Measurements from ENCODE around the gene RABGAP1L.
"Not testable (repeated sequence)": the region's sequence is repeated elsewhere in the genome, so short reads cannot be mapped to it uniquely, and the experiment has no call there.

RABGAP1L gene

DNA sequence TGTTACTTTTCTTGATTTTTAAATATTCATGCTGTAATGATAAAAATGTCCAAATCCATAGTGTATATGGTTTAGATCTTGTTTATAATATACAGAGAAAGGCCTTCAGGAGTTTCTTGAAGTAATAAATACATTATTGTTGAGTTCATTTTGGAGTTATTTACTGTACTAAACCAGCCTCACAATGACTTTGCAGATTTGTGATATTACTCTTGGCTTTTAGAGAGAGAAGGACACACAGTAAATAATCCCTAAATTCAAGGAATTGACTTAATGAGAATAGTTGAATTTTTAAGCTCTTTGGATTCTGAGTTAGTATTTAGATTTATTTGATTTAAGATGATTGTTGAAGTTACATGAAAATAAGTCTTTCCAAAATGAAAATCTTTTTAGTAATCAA lies 38.9 kb downstream of the RABGAP1L start:
- DNase-seq (ENCODE audit: low read depth): no peak

DNA sequence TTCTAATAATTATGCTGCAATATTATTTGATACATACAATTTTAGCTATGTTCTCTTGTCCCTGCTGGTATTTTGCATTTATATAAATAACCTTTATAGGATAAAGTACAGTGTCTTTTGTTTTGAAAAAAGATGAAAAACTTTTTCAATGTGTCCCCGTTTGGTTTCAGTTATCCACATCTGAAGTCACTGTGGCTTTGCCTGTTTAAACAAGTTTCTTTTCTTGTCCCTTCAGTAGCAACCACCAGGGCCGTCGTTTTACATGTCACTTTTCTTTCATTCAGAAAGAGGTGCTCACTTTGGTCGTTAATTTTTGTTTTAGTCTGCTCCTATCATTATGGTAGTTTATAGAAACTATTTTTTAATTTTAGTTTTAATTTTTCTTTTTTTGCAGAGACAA lies 41.4 kb downstream of the RABGAP1L start:
- DNase-seq (ENCODE audit: low read depth): no peak

DNA sequence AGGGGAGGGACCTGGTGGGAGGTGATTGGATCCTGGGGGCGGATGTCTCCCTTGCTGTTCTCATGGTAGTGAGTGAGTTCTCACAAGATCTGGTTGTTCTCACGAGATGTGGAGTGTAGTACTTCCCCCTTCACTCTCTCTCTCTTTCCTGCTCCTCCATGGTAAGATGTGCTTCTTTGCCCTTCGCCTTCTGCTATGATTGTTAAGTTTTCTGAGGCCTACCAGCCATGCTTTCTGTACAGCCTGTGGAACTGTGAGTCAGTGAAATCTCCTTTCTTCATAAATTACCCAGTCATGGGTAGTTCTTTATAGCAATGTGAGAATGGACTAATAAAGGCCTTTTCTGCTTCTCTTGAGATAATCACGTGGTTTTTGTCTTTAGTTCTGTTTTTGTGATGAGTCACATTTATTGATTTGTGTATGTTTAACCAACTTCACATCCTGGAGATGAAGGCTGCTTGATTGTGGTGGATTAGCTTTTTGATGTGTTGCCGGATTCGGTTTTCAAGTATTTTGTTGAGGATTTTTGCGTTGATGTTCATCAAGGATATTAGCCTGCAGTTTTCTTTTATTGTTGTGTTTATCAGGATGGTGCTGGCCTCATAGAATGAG lies 45.5 kb downstream of the RABGAP1L start:
- DNase-seq (ENCODE audit: low read depth): no peak

DNA sequence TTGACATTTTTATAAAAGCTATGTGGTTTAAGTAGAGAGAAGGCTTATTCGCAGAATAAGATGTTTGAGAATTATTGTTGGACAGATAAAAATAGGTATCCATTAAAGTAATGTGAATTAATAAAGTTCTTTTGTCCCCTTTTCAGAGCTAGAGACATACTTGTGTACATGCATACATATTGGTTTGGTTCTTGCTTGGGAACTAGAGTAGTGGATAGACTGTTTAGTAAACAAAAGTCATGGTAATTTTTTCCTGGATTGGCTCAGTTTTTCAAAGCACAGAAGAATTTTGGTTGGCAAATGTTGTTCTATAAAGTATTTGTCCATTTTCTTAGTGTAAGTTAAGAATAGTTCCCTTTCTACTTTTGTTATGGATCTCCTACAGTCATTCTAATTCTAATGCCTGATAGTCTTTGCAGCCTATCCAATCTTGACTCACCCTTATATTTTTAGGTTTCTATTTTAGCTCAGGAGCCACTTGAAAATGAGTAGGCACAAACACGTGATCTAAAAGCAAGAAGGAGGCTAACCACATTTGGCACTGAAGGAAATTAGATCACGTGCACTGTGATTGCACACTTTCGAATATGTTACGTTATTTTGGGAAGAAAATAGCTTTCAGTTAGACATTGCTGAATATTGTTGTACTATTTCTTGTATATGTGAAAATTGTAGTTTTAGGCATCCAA lies 47.0 kb downstream of the RABGAP1L start:
- no peak for DNase-seq (ENCODE audit: low read depth)

DNA sequence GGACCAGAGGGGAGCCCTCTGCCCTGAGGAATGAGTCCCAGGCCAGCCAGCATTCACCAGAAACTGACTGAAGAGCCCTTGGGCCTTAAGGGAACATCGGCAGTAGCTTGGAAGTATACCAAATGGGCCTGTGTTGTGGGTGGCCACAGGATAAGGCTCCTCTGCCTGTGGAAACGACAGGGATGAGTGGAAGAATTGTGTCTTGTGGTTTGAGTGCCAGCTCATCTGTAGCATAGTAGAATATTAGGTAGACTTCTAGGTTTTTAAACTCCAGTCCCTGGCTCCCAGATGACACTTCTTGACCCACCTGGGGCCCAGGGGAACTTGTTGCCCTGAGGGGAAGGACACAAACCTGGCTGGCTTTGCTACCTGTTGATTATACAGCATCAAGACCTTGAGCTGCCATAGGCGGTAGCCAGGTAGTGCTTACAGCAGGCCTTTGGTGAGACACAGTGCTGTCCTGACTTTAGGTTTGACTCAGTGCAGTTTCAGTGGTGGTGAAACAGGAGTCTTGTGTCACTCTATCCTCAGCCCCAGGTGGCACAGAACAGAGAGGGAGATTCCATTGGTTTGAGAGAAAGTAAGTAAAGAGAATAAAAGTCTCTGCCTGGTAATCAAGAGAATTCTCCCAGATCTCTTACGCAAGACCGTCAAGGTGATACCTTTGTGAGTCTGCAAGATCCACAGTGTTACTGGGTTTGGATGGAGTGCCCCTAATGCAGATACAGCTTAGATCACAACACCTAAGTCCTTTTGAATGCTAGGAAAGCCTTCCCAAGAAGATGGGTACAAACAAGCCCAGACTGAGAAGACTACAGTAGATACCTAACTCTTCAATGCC lies 50.2 kb downstream of the RABGAP1L start:
- no peak for DNase-seq (ENCODE audit: low read depth)

DNA sequence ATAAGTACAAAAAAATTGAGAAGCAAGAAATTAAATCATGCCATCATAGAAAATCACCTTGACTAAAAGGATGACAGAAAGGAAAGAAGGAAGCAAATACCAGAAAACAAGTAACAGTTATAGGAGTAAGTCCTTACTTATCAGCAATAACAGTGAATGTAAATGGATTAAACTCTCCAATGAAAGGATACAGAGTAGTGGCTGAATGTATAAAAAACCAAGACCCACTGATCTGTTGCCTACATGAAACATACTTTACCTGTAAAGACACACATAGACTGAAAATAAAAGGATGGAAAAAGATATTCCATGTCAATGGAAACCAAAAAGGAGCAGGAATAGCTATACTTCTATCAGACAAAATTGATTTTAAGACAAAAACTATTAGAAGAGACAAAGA lies 52.2 kb downstream of the RABGAP1L start:
- DNase-seq (ENCODE audit: low read depth): no peak

DNA sequence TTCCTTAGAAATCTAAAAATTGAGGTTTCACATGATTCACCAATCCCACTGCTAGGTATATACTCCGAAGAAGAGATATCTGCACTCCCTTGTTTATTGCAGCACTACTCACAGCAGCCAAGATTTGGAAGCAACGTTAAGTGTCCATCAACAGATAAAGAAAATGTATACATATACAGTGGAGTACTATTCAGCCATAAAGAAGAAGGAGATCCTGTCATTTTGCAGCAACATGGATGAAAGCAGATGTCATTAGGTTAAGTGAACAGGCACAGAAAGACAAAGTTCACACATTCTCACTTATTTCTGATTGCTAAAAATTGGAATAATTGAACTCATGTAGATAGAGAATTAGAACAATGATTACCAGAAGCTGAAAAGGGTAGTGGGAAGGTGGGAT lies 56.4 kb downstream of the RABGAP1L start:
- no peak for DNase-seq (ENCODE audit: low read depth)

DNA sequence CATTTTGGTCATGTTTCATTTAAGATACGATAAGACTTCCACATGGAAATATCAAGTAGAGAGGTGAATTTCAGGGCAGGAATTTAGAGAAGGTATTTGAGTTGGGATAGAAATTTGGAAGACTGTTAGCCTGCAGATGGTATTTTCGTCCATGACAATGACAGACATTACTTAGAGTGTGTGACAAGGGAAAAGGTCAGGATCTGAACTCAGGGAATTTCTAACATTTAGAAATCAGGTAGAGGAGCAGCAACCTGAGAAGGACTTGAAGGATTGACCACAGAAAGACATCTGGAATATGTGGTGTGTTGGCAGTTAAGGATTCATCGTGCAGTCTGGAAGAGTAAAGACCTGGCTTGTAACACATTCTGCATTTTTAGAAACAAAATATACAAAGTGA lies 57.9 kb downstream of the RABGAP1L start:
- DNase-seq (ENCODE audit: low read depth): no peak

DNA sequence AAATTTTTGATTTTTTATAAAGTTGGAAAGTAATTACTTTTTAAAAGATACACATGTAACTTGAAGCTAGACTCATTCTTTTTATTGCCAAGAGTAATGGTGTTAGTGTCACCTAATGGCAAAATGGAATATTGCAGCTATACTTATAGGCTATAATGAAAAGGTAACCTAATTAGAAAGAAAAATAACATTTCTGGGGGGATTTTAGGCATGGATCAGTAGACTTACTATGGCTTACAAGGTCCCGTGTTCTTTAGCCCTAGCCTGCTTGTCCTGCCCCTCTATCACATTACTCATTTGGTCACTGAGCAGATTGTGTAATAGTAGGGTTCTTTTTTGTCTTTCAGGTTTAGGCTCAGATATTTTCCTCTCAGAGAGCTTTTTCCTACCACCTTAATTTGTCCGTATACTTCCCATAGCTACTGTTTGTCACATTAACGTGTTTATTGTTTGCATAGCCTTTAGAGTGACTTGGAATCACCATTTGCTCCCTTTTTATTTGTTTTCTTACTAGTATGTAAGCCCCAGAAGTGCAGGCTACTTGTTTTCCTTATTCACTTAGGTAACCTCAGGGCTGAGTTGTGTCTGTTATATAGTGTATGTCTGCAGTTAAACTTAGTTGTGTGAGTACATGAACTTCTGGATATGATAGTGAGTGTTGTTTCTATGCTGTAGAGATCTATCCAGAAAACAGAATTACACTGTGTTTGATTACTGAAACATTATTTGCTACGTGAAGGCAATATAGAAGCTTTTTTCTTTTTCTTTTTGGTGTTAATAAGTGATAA lies 58.7 kb downstream of the RABGAP1L start:
- DNase-seq (ENCODE audit: low read depth): no peak

DNA sequence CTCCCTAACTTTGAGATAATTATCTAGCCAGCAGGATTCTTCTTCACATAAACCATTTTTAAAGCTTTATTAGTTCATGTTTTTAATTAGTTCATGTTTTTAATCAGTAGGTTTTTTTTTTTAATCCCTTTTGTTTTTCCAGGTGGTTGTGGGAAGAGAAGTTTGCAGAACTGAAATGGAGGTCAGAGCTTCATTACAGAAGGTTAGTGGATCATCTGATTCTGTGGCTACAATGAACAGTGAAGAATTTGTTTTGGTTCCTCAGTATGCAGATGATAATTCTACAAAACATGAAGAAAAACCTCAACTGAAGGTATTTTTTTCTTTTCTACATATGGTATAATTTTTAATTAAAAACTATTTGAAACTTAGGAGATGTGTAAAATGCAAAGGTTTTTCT lies 59.7 kb downstream of the RABGAP1L start:
- DNase-seq (ENCODE audit: low read depth): no peak

DNA sequence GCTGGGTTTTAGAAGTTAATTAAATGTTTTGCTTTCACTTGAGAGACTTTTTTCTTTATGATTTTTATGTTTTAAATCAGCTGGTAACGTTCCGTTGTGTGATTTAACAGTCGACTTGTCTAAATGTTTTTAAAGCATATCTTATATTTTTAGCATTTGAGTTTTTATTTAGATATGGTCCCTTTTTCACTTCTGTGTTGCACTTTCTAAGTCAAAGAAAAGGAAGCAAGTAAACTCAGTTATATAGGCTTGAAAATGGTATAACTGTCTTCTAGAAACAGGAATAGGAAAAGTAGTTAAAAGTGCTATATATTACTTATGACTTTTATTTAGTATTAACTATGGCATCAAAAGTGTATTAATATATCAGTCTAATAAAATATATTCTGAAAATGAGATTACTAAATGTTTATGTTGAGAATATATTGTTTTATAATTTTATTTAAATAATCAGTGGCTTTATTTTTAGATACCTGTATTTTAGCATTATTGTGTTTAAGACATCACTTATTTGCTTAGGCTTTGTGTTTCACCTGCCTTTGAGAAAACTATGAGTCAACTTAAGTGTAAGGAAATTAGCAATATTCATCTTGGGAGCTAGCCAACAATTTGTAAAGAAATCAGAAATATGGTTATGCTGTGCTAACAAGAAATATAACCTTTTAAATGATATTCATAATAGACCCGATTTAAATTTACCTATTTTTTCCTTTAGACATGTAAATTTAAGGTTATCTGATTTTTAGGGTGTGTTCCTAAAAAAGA lies 60.5 kb downstream of the RABGAP1L start:
- DNase-seq (ENCODE audit: low read depth): no peak

DNA sequence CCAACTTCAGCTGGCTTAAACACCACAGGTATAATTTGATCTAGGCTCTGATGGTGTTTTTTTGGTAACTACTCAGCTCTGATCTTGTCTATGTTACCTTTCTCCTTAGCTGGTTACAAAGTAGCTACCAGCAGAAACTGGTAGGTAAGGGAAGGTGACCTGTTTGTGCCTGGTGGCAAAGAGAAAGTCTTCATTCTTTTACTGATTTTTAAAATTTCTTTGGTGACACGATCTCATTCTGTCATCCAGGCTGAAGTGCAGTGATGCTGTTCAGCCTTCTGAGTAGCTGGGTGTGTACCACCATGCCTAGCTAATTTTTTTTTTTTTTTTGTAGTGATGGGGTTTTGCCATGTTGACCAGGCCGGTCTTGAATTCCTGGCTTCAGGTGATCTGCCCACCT lies 62.4 kb downstream of the RABGAP1L start:
- no peak for DNase-seq (ENCODE audit: low read depth)

DNA sequence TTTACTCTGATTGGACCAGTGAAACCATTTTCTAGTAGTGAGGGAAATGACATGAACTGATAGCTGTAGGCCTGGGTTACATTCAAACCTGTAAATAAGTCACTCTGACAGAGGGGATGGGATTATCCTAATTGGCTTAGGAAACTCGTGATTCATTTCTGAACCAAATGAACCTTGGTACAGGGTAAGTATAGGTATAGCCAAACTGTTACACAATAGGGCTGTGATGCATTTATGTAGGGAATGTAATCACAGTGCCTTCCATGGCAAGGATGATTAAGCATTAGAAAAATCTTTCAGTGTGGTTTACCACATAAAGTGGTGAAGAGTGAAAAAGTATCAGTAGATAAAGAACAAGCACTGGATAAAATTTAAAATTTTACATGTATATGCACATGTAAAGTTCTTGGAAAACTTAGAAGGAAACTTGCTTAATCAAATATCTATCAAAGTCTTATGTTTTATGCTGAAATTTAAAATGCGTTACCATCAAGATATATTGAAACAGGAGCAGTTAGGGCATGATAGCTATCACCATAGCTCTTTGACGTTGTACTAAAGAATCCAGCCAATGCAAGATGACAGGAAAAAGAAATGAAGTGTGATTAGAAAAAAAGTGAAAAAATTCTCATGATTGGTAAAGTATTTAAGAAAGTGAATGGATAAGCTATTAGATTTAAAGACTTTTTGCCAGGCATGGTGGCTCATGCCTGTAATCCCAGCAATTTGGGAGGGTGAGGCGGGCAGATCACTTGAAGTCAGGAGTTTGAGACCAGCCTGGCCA lies 63.0 kb downstream of the RABGAP1L start:
- no peak for DNase-seq (ENCODE audit: low read depth)

DNA sequence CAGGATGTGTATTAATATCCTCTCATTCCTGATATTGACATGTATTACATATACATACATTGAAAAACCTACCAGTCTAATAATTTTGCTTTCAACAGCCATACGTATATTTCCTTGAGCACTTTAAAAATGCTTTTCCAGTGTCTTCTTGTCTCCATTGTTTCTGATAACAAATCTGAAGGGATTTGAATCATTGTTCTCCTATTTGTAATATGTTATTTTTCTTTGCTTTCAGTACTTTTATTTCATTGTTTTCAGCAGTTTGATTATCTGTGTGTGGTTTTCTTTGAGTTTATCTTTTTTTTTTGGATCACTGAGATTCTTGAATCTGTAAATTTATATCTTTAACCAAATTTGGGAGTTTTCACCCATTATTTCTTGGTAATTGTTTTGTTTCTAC lies 65.3 kb downstream of the RABGAP1L start:
- DNase-seq (ENCODE audit: low read depth): no peak

DNA sequence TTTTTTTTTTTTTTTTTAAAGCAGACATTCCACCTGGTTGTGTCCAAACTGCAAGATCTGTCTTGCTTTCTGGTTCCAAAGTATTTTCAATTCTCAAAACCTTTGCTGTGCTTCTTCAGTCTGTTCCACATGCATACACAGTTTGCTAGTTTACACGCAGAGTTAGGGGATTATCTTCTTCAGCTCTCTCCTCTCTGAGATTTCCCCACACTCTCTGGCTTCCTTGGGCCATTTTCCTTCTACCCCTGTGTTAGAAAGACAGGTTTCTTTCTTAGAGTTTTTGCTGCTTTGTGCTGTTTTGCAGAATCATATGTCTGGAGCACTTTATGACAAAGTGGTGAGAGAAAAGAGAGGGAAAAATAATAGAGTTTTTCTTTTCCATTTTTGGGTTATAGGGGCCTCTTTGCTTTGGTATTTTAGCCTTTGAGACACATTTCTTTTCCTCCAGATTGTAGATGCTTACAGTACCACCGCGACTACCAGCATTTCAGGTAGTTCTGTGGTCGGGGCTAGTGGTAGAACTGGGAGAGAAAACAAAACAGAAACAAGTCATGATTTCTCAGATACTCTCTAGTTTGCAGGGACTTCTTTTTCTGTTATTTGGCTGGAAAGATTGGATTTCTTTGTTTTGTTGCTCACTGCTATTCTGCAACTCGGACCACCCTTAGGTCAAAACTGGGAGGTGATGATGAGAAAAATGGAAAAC lies 66.3 kb downstream of the RABGAP1L start:
- no peak for DNase-seq (ENCODE audit: low read depth)

DNA sequence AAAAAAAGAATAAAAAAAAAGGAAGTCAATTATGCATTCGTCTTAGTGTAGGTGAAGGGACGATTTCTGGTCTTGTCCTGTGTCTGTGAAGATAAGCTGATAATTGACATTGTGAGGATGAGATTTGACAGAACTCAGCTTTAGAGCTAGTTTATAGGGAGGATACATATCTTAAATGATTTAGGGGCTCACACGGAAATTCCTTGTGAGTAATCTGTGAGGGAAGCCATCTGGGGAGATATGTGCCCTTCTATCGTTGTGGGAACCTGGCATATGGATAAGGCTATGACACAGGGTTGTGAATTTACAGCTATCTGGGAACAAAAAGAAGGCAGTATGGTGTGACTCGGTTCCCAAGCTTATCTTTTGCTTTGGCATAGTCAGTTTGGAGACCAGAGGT lies 71.1 kb downstream of the RABGAP1L start:
- no peak for DNase-seq (ENCODE audit: low read depth)

DNA sequence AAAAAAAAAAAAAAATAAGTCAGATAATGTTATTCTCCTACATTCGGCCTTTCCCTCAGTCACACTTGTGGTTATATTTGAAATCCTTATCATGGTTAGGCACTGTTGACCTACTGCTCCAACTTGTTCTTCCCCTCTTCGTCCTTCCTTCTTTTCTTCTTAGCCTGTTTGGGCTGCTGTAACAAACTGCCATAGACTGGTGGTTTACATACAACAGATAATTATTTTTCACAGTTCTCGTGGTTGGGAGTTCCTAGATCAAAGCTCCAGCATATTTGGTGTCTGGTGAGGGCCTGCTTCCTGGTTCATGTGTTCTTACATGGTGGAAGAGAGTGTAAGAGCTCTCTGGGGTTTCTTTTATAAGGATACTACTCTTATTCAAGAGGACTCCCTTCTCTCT lies 73.4 kb downstream of the RABGAP1L start:
- no peak for DNase-seq (ENCODE audit: low read depth)

DNA sequence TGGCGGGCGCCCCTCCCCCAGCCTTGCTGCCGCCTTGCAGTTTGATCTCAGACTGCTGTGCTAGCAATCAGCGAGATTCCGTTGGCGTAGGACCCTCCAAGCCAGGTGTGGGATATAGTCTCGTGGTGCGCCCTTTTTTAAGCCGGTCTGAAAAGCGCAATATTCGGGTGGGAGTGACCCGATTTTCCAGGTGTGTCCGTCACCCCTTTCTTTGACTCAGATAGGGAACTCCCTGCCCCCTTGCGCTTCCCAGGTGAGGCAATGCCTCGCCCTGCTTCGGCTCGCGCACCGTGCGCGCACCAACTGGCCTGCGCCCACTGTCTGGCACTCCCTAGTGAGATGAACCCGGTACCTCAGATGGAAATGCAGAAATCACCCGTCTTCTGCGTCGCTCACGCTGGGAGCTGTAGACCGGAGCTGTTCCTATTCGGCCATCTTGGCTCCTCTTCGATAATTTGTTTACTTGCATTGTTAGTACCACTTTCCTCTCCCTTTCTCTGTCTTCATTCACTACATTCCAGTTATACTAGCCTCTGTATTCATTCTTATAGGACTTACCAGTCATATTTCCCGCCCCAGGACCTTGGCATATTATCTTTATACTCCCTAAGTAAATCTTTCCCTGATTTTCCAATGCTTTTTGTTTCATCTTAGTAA lies 79.7 kb downstream of the RABGAP1L start:
- DNase-seq (ENCODE audit: low read depth): not testable (repeated sequence)

DNA sequence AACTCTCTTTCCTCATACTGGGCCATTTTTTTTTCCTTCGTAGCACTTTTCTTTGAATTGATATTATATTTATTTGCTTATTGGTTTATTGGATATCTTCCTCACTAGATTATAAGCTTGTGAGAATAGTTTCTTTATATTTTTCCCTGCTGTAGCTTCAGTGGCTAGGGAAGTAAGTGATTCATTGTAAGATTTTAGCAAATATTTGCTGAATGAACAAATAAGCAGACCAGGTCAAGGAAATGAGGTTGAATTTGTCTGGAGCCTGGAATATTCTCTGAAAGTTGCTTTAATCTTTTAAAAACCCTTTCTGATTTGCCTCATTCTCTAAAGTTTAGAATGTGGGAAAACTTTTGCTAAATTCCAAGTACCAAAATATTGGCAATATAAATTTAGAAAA lies 80.2 kb downstream of the RABGAP1L start:
- no peak for DNase-seq (ENCODE audit: low read depth)

DNA sequence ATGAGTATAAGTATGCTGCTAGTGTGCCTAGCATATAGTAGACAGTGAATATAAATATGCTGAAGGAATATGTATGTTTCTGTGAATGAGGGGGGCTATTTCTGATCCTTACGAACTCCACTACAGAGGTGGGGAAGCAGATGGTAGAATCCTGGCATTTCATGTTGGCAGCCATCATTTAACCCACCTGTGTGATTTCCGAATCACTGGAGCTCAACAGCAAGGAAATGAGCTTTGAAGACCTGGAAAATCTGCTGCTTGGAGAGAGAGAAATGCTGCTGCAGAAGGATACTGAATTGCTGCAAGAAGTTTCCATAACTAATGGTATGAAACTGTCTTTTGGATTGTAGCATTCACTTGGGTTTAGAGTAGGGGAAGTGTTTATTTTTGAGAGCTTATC lies 83.5 kb downstream of the RABGAP1L start:
- no peak for DNase-seq (ENCODE audit: low read depth)

Measured in activated T-helper 9 cell treated with anti-CD3 and anti-CD28 coated beads, Interleukin-2, amount 50 U/mL, for 16 hours (primary cell).